ENCODE measurements around the gene GPC2.
A peak's percentile ranks its signal among the peaks of the same experiment; 100 is the strongest.

Gene GPC2

DNA sequence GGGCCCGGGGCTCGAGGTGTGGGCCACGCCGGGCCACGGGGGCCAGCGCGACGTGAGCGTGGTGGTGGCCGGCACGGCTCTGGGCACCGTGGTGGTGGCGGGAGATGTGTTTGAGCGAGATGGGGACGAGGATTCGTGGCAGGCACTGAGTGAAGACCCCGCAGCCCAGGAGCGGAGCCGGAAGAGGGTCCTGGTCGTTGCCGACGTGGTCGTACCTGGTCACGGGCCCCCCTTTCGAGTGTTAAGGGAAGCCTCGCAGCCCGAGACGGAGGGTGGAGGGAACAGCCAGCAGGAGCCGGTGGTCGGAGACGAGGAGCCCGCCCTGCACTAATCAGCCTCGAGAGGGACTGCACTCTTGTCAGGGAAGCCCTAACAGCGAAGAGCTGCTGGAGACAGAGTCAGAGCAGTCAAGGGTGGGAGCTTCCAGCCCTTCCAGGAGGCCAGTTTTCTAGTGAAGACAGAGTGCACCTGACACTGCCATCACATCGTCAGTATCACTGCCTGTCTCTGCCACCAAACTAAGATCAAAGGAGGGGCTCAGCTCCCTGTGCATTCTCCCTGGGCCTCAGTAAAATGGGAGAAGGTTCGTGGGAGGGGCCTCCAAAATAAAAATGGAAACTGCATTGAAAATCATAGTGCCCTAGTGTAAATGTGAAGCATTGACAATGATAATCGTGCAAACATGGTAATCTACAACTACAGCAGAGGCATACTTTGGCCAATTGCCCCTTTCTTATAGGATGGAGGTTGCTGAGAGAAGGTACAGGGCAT lies 49.1 kb downstream of the GPC2 start:
- Histone ChIP-seq H3K9me3 (ENCODE audit: control insufficient read depth, low read length) (no peaks in the 10 kb centered on the region), H3K4me1 (ENCODE audit: control insufficient read depth, insufficient read depth, low read length, poor library complexity, severe bottlenecking) (peaks cover 4% of the 10 kb centered on the region), H3K27ac (ENCODE audit: low read depth, low read length, severe bottlenecking) (no peak overlapping the region), H3K4me3 (ENCODE audit: extremely low read depth, insufficient read depth, low read length, poor library complexity, severe bottlenecking) (peak overlapping the region; percentile 84), H3K36me3 (ENCODE audit: control insufficient read depth, insufficient read depth, low read length) (peaks cover 23% of the 10 kb centered on the region)
- WGBS, 2 experiments (ENCODE audit: insufficient coverage in 2 of 2), result 8% methylated on average over 35 to 37 of the region's 37 CpGs

DNA sequence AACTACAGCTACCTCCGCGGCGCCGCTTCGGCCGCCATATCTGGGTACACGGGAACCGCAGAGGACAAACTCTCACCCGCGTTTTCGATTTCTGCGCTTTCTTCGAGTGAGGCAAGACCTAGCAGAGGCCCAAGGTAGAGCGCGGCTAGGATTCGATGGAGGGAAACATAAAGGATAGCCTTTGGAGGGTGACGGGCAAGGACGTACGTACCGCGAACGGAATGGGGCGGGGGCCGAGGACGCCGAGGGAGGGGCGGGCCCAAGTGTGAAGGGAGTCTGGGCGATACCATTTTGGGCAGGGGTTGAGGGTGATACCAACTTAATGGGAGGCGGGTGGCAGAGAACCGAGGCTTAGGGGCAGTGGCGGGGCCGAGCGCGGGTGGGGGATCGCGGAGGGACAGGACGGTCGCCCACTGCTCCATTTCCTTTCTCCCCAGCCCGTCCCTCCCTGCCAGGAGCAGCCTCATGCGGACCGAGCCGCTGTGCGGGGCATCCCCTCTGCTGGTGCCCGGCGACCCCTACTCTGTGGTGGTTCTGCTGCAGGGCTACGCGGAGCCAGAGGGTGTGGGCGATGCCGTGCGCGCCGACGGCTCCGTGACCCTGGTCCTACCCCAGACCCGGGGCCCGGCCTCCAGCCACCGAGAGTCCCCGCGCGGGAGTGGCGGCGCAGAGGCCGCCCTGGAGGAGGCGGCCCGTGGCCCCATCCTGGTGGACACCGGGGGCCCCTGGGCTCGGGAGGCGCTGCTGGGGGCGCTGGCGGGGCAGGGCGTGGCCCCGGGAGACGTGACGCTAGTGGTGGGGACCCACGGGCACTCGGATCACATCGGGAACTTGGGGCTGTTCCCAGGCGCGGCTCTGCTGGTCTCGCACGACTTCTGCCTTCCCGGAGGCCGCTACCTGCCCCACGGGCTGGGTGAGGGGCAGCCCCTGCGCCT lies 50.0 kb downstream of the GPC2 start, which contains the start of gene MBLAC1:
Gene MBLAC1, plus strand, starts transcription at position 37 of the 935 bp plus-strand sequence. Its CDS starts 429 bp downstream, at position 466.
- Histone ChIP-seq H3K9me3 (ENCODE audit: control insufficient read depth, low read length) (no peaks in the 10 kb centered on the region), H3K4me1 (ENCODE audit: control insufficient read depth, insufficient read depth, low read length, poor library complexity, severe bottlenecking) (no peaks in the 10 kb centered on the region), H3K4me3 (ENCODE audit: extremely low read depth, insufficient read depth, low read length, poor library complexity, severe bottlenecking) (peak within 1 kb of the TSS; percentile 84), H3K27ac (ENCODE audit: low read depth, low read length, severe bottlenecking) (peak within 1 kb of the TSS; percentile 96), H3K36me3 (ENCODE audit: control insufficient read depth, insufficient read depth, low read length) (peaks cover 31% of the 10 kb centered on the region)
- 0 to 1% methylated on average over 81 to 82 of the region's 85 CpGs for WGBS, 2 experiments (ENCODE audit: insufficient coverage in 2 of 2)

DNA sequence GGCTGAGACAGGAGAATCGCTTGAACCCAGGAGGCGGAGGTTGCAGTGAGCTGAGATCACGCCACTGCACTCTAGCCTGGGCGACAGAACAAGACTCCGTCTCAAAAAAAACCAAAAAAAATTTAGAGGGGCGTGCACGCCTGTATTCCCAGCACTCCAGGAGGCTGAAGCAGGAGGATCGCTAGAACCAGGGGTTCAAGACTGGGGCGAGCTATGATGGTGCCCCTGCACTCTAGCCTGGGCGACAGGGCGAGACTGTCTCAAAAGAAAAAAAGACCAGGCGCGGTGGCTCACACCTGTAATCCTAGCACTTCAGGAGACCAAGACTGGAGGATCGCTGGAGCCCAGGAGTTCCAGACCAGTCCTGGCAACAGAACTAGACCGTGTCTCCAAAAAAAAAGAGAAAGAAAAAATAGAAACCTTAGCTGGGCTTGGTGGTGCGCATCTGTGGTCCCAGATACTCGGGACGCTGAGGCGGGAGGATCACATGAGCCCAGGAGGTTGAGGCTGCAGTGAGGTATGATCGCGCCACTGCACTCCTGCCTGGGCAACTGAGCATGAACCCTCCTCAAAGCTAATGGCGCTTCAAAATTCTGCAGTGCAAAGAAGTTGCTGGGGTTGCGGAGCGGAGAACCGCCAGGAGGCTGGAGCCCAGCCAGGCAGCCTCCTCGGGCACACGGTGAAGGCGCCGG lies 50.8 kb downstream of the GPC2 start:
- 16 to 21% methylated on average over 26 to 27 of the region's 29 CpGs for WGBS, 2 experiments (ENCODE audit: insufficient coverage in 2 of 2)
- H3K36me3 ChIP-seq (ENCODE audit: control insufficient read depth, insufficient read depth, low read length), result peaks cover 32% of the 10 kb centered on the region
- H3K4me1 ChIP-seq (ENCODE audit: control insufficient read depth, insufficient read depth, low read length, poor library complexity, severe bottlenecking), result no peaks in the 10 kb centered on the region
- no peaks in the 10 kb centered on the region for H3K9me3 ChIP-seq (ENCODE audit: control insufficient read depth, low read length)
- peak overlapping the region; percentile 96 for H3K27ac ChIP-seq (ENCODE audit: low read depth, low read length, severe bottlenecking)
- peak overlapping the region; percentile 84 for H3K4me3 ChIP-seq (ENCODE audit: extremely low read depth, insufficient read depth, low read length, poor library complexity, severe bottlenecking)

DNA sequence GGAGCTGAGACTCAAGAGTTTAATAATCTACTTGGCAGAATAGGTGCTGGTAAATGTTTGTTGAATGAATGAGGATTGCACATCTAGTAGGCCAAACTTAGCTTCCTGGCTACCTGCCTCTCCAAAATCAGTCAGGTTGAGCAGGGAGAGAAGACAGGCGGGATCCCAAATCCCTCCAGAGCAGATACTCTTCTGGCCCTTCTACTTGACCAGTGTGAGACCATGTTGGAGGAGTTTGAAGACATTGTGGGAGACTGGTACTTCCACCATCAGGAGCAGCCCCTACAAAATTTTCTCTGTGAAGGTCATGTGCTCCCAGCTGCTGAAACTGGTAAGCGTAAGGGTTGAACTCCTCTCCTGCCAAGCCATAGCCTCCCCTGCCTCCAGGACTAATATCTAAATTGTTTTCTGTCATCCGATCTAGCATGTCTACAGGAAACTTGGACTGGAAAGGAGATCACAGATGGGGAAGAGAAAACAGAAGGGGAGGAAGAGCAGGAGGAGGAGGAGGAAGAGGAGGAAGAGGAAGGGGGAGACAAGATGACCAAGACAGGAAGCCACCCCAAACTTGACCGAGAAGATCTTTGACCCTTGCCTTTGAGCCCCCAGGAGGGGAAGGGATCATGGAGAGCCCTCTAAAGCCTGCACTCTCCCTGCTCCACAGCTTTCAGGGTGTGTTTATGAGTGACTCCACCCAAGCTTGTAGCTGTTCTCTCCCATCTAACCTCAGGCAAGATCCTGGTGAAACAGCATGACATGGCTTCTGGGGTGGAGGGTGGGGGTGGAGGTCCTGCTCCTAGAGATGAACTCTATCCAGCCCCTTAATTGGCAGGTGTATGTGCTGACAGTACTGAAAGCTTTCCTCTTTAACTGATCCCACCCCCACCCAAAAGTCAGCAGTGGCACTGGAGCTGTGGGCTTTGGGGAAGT lies 52.6 kb downstream of the GPC2 start:
- 100% methylated on average over 2 of the region's 4 CpGs; no CpG with 5 or more reads in 1 of the 2 experiments for WGBS, 2 experiments (ENCODE audit: insufficient coverage in 2 of 2)
- peaks cover 3% of the 10 kb centered on the region for H3K4me1 ChIP-seq (ENCODE audit: control insufficient read depth, insufficient read depth, low read length, poor library complexity, severe bottlenecking)

DNA sequence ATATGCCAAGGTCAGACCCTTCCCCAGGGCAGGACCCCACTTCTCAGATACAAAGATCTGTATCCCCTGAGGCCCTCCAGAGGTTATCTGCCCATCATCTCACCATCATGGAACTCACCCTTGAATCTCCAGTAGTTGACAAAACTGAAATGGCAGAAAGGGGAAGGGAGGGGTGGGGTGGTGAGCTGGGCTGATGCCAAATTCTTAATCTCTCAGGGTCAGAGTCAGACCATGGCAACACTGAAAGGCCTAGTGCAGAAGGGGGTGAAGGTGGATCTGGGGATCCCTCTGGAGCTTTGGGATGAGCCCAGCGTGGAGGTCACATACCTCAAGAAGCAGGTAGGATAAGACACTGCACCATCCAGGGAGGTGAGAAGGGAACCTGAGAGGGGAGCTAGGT lies 54.6 kb downstream of the GPC2 start:
- no peak overlapping the region for H3K27ac ChIP-seq (ENCODE audit: low read depth, low read length, severe bottlenecking)
- 88% methylated on average over 1 of the region's 1 CpG; no CpG with 5 or more reads in 1 of the 2 experiments for WGBS, 2 experiments (ENCODE audit: insufficient coverage in 2 of 2)
- peaks cover 3% of the 10 kb centered on the region for H3K4me1 ChIP-seq (ENCODE audit: control insufficient read depth, insufficient read depth, low read length, poor library complexity, severe bottlenecking)
- H3K9me3 ChIP-seq (ENCODE audit: control insufficient read depth, low read length), result no peaks in the 10 kb centered on the region
- H3K4me3 ChIP-seq (ENCODE audit: extremely low read depth, insufficient read depth, low read length, poor library complexity, severe bottlenecking), result no peak overlapping the region
- peaks cover 33% of the 10 kb centered on the region for H3K36me3 ChIP-seq (ENCODE audit: control insufficient read depth, insufficient read depth, low read length)

More for the DNA sequence above, 52.6 kb downstream of the GPC2 start:
- Histone ChIP-seq H3K9me3 (ENCODE audit: control insufficient read depth, low read length) (no peaks in the 10 kb centered on the region), H3K36me3 (ENCODE audit: control insufficient read depth, insufficient read depth, low read length) (peaks cover 32% of the 10 kb centered on the region), H3K27ac (ENCODE audit: low read depth, low read length, severe bottlenecking) (no peak overlapping the region), H3K4me3 (ENCODE audit: extremely low read depth, insufficient read depth, low read length, poor library complexity, severe bottlenecking) (no peak overlapping the region)

DNA sequence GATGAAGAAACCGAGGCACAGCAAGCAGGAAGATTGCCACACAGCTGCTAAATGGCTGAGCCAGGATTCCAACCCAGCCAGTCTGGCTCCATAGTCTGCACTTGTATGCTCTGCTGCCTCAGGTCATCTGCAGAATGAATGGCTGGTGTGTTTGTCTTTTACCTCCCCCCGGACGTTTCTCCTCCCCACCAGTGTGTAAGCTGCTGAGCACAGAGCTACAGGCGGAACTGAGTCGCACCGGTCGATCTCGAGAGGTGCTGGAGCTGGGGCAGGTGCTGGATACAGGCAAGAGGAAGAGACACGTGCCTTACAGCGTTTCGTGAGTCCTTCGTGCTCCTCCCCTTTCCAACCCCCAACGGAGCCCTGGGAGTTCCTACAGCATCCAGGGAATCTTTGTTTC lies 55.1 kb downstream of the GPC2 start:
- H3K27ac ChIP-seq (ENCODE audit: low read depth, low read length, severe bottlenecking), result no peak overlapping the region
- peaks cover 3% of the 10 kb centered on the region for H3K4me1 ChIP-seq (ENCODE audit: control insufficient read depth, insufficient read depth, low read length, poor library complexity, severe bottlenecking)
- whole genome bisulfite sequencing, 2 experiments (ENCODE audit: insufficient coverage in 2 of 2), result 78 to 89% methylated on average over 10 to 12 of the region's 13 CpGs
- H3K4me3 ChIP-seq (ENCODE audit: extremely low read depth, insufficient read depth, low read length, poor library complexity, severe bottlenecking), result no peak overlapping the region
- peaks cover 35% of the 10 kb centered on the region for H3K36me3 ChIP-seq (ENCODE audit: control insufficient read depth, insufficient read depth, low read length)
- no peaks in the 10 kb centered on the region for H3K9me3 ChIP-seq (ENCODE audit: control insufficient read depth, low read length)

DNA sequence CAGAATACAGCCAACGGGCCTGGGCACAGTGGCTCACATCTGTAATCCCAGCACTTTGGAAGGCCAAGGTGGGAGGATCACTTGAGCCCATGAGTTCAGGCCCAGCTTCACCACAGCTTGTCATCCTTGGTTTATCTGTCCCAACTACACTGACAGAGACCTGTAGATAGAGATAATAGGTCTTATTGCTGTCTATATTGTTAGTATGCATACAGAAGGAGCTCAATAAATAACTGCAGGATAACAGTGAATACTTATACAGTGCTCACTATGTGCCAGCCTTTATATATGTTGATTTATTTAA lies 56.5 kb downstream of the GPC2 start:
- Histone ChIP-seq H3K36me3 (ENCODE audit: control insufficient read depth, insufficient read depth, low read length) (peaks cover 47% of the 10 kb centered on the region), H3K4me1 (ENCODE audit: control insufficient read depth, insufficient read depth, low read length, poor library complexity, severe bottlenecking) (peaks cover 3% of the 10 kb centered on the region), H3K9me3 (ENCODE audit: control insufficient read depth, low read length) (no peaks in the 10 kb centered on the region), H3K27ac (ENCODE audit: low read depth, low read length, severe bottlenecking) (no peak overlapping the region), H3K4me3 (ENCODE audit: extremely low read depth, insufficient read depth, low read length, poor library complexity, severe bottlenecking) (peak overlapping the region; percentile 93)
- 55 to 67% methylated on average over 1 of the region's 1 CpG for WGBS, 2 experiments (ENCODE audit: insufficient coverage in 2 of 2)

DNA sequence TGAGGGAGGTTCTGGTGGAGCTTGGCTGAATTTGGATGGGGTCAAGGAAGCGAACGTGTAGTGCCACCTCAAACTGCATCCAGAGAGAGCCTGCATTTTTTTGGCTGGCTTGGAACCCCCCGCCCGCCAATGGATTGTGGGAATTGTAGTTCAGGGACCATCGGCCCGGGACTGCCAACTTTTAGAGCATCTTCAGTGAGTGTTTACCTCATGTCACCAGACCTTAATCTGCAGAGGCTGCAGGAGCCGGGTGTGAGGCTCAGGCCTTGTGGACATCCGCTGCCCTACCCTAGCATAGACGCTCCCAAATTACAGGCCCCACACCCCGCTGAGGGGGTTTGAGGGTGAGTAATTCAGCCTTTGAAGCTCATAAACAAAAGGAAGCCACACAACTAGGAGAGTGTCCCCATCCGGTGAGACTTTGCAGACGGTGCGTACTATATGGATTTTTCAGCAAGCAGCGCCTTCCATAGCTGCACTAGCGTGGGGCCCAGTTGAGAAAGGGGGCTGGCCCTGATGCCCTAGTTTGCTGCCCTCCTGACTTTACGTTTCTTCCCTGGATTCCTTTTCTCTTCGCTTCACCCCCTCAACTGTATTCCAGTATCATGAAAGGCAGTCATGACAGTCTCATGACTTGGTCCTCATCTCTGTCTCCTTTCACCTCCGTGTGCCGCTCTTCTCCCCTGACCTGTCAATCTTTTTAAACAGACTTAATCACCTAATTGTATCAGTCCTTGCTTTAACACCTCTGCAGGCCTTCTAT lies 57.0 kb downstream of the GPC2 start:
- H3K36me3 ChIP-seq (ENCODE audit: control insufficient read depth, insufficient read depth, low read length), result peaks cover 45% of the 10 kb centered on the region

More for the DNA sequence above, 57.0 kb downstream of the GPC2 start:
- no peaks in the 10 kb centered on the region for H3K9me3 ChIP-seq (ENCODE audit: control insufficient read depth, low read length)
- peak overlapping the region; percentile 99 for H3K27ac ChIP-seq (ENCODE audit: low read depth, low read length, severe bottlenecking)
- H3K4me1 ChIP-seq (ENCODE audit: control insufficient read depth, insufficient read depth, low read length, poor library complexity, severe bottlenecking), result peaks cover 3% of the 10 kb centered on the region
- H3K4me3 ChIP-seq (ENCODE audit: extremely low read depth, insufficient read depth, low read length, poor library complexity, severe bottlenecking), result peak overlapping the region; percentile 93
- WGBS, 2 experiments (ENCODE audit: insufficient coverage in 2 of 2), result 16 to 22% methylated on average over 13 to 16 of the region's 19 CpGs

Measured in mesodermal cell (in vitro differentiated cells).